HL-60 (cell line): ENCODE results near the gene L3MBTL1.

Experiments used
- CTCF ChIP-seq: IDR thresholded peaks from one replicate; pipeline ENCODE4 v1.5.1; 2011; ENCODE audit warnings: low read length, control low read depth, inconsistent platforms; ENCODE audit not compliant: insufficient read depth
- GABPA ChIP-seq: IDR thresholded peaks from 2 replicates; pipeline ENCODE4 v1.6.1; 2012; ENCODE audit warnings: low read depth
- POLR2AphosphoS5 ChIP-seq: IDR thresholded peaks from 2 replicates; pipeline ENCODE4 v1.6.1; 2012; ENCODE audit warnings: low read depth
- REST ChIP-seq: IDR thresholded peaks from 2 replicates; pipeline ENCODE4 v1.6.1; 2012; ENCODE audit warnings: low read depth; ENCODE audit not compliant: insufficient replicate concordance
- SPI1 ChIP-seq: IDR thresholded peaks from 2 replicates; pipeline ENCODE4 v1.6.1; 2012; ENCODE audit warnings: low read depth, mild to moderate bottlenecking, borderline replicate concordance

- TF ChIP-seq CTCF (no peak), GABPA (no peak), POLR2AphosphoS5 (no peak), REST (no peak), SPI1 (no peak)
Observed at GRCh38 chr20:43515628-43516027, 8.1 kb downstream of the L3MBTL1 start.
